MCF 10A (cell line): ENCODE measurements around the gene TLCD2. TPM values are rescaled to one million over a fixed set of nuclear protein-coding genes. Genes with fewer than 3 reads are reported as not detected.

Experiments
- BruUV-seq: library from RNA; stranded (reverse); fragments of 400-500 nt; replicated peaks from 2 replicates; lab custom pipeline; 2021; lab: Mats Ljungman, UMichigan
- CTCF ChIA-PET: fragments of 300-600 bp; sonication (Branson Sonifier 250); formaldehyde crosslinking; extraction: SDS; loops from one replicate; lab custom pipeline; 2021; ENCODE audit warnings: antibody characterized with exemption, inconsistent platforms; lab: Yijun Ruan, JAX
- POLR2A ChIA-PET: fragments of 300-600, 350-650 bp; sonication (Branson Sonifier 250); formaldehyde crosslinking; extraction: SDS; loops from one replicate; lab custom pipeline; 2020; ENCODE audit warnings: antibody characterized with exemption, inconsistent platforms; lab: Yijun Ruan, JAX
- DNase-seq: peaks from one replicate; pipeline ENCODE4 v3.0.0-alpha.2; 2018; ENCODE audit not compliant: unreplicated experiment
- H3K27ac Mint-ChIP-seq: one replicate; pipeline ENCODE4 v1.8.0; 2022; ENCODE audit warnings: mild to moderate bottlenecking, low read depth, mixed read lengths; ENCODE audit not compliant: unreplicated experiment
- H3K27me3 Mint-ChIP-seq: one replicate; pipeline ENCODE4 v1.8.0; 2022; ENCODE audit warnings: mixed read lengths; ENCODE audit not compliant: insufficient read depth, unreplicated experiment
- H3K36me3 Mint-ChIP-seq: one replicate; pipeline ENCODE4 v1.8.0; 2022; ENCODE audit warnings: mild to moderate bottlenecking, moderate library complexity, mixed read lengths; ENCODE audit not compliant: insufficient read depth, unreplicated experiment
- H3K4me1 Mint-ChIP-seq: one replicate; pipeline ENCODE4 v1.8.0; 2022; ENCODE audit warnings: mixed read lengths; ENCODE audit not compliant: insufficient read depth, unreplicated experiment
- H3K4me3 Mint-ChIP-seq: one replicate; pipeline ENCODE4 v1.8.0; 2022; ENCODE audit warnings: mild to moderate bottlenecking, moderate library complexity, mixed read lengths; ENCODE audit not compliant: unreplicated experiment
- H3K9me3 Mint-ChIP-seq: one replicate; pipeline ENCODE4 v1.8.0; 2022; ENCODE audit warnings: mixed read lengths; ENCODE audit not compliant: unreplicated experiment
- CTCF ChIP-seq: fragments of 200-600 bp; IDR thresholded peaks from one replicate; pipeline ENCODE4 v1.8.0; 2022; ENCODE audit warnings: antibody characterized with exemption, mild to moderate bottlenecking; ENCODE audit not compliant: unreplicated experiment
- intact Hi-C: fragments of 100-400 bp; cut with micrococcal nuclease; formaldehyde crosslinking; loops from 2 replicates; pipeline ENCODE4 v1.14.1; 2022
- total RNA-seq: library from RNA; stranded (reverse); gene quantifications from 2 replicates; pipeline ENCODE4 v1.2.3, GENCODE V29; 2022

Gene TLCD2
- total RNA-seq, 1 experiment from 2014 or later: 2.5 TPM

- Mint-ChIP-seq H3K9me3 (no peaks in the 10 kb centered on the region), H3K27me3 (no peaks in the 10 kb centered on the region), H3K4me3 (no peak overlapping the region), H3K4me1 (peaks cover 8% of the 10 kb centered on the region), H3K36me3 (no peaks in the 10 kb centered on the region), H3K27ac (no peak overlapping the region)
- no TSS peak for BruUV-seq
- ChIA-PET POLR2A (interaction anchor here (0.6 to 1.9 kb wide), 3 partner anchors 11 to 30 kb away, joined by 4 to 6 read pairs (median 5); no protein-coding TSS in a partner anchor), CTCF (interaction anchor here (0.7 to 1.0 kb wide), 2 partner anchors 14 to 34 kb away, joined by 3 to 5 read pairs; no protein-coding TSS in a partner anchor)
- DNase-seq: no peak
- intact Hi-C loops: no loop called here
- TF ChIP-seq CTCF: no peak
These were observed 45.2 kb upstream of the TLCD2 start for GRCh38 chr17:1755252-1755826.

- Mint-ChIP-seq H3K27ac (no peak overlapping the region), H3K36me3 (no peaks in the 10 kb centered on the region), H3K4me3 (no peak overlapping the region), H3K27me3 (no peaks in the 10 kb centered on the region), H3K9me3 (no peaks in the 10 kb centered on the region), H3K4me1 (peaks cover 8% of the 10 kb centered on the region)
- BruUV-seq: no TSS peak
- DNase-seq: no peak
- ChIA-PET CTCF (interaction anchor here (0.7 to 1.0 kb wide), 2 partner anchors 15 to 33 kb away, joined by 3 to 5 read pairs; no protein-coding TSS in a partner anchor), POLR2A (interaction anchor here (0.6 to 1.9 kb wide), 4 partner anchors 9 to 30 kb away, joined by 3 to 6 read pairs (median 4); no protein-coding TSS in a partner anchor)
- intact Hi-C loops: no loop called here
- TF ChIP-seq CTCF: no peak
These were observed 44.4 kb upstream of the TLCD2 start for GRCh38 chr17:1754430-1755112.

- POLR2A ChIA-PET: interaction anchor here (1.1 to 1.9 kb wide), 3 partner anchors 10 to 30 kb away, joined by 3 to 6 read pairs (median 4); no protein-coding TSS in a partner anchor
These were observed 43.7 kb upstream of the TLCD2 start for GRCh38 chr17:1753767-1754429.

More at GRCh38 chr17:1753767-1754429, 43.7 kb upstream of the TLCD2 start:
- no peaks in the 10 kb centered on the region for H3K36me3 Mint-ChIP-seq
- no TSS peak for BruUV-seq
- CTCF ChIA-PET: interaction anchor here (1.0 kb wide), 1 partner anchor 15 kb away, joined by 3 read pairs; no protein-coding TSS in a partner anchor
- intact Hi-C loops: no loop called here
- no peak overlapping the region for H3K27ac Mint-ChIP-seq
- H3K4me1 Mint-ChIP-seq: peaks cover 8% of the 10 kb centered on the region
- DNase-seq: no peak
- H3K4me3 Mint-ChIP-seq: no peak overlapping the region
- H3K9me3 Mint-ChIP-seq: no peaks in the 10 kb centered on the region
- no peaks in the 10 kb centered on the region for H3K27me3 Mint-ChIP-seq
- TF ChIP-seq CTCF: no peak
